WERI-Rb-1 (cell line): ENCODE data around the gene CNTN5.

Experiments used
- DNase-seq: peaks from one replicate; pipeline ENCODE4 v3.0.0-alpha.2; 2020
- H3K27ac ChIP-seq: fragments of 250-450 bp; sonication (Bioruptor Pico); 2 replicates; pipeline ENCODE4 v1.5.1; 2020; ENCODE audit warnings: mild to moderate bottlenecking, moderate library complexity
- H3K27me3 ChIP-seq: fragments of 250-450 bp; sonication (Bioruptor Pico); 2 replicates; pipeline ENCODE4 v1.5.1; 2021; ENCODE audit warnings: mild to moderate bottlenecking, low read depth, moderate library complexity; ENCODE audit not compliant: insufficient read depth, severe bottlenecking
- H3K36me3 ChIP-seq: fragments of 250-450 bp; sonication (Bioruptor Pico); 2 replicates; pipeline ENCODE4 v1.5.1; 2020; ENCODE audit warnings: mild to moderate bottlenecking, moderate library complexity
- H3K4me3 ChIP-seq: 2 replicates; pipeline ENCODE4 v1.5.1; 2011; ENCODE audit warnings: low read depth, mild to moderate bottlenecking, control low read depth, low read length
- H3K9me3 ChIP-seq: fragments of 250-450 bp; sonication (Bioruptor Pico); 2 replicates; pipeline ENCODE4 v1.5.1; 2021; ENCODE audit warnings: mild to moderate bottlenecking, moderate library complexity; ENCODE audit not compliant: severe bottlenecking
- CTCF ChIP-seq: IDR thresholded peaks from 2 replicates; pipeline ENCODE4 v1.5.1; 2011; ENCODE audit warnings: low read depth, mild to moderate bottlenecking, control low read depth, inconsistent platforms, low read length

CNTN5 gene

DNA sequence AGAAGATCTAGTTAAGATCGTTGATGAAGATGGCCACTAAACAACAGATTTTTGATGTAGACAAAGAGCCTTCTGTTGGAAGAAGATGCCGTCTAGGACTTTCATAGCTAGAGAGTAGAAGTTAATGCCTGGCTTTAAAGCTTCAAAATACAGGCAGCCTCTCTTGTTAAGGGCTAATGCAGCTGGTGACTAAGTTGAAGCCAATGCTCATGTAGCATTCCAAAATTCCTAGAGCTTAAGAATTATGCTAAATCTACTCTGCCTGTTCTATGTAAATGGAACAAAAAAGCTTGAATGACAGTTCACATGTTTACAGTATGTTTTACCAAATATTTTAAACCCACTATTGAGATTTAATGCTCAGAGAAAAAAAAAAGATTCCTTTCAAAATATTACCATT lies 492.6 kb downstream of the CNTN5 start:
- no peak overlapping the region for H3K27ac ChIP-seq
- no peaks in the 10 kb centered on the region for H3K36me3 ChIP-seq
- no peaks in the 10 kb centered on the region for H3K9me3 ChIP-seq
- no peak for DNase-seq
- no peak overlapping the region for H3K4me3 ChIP-seq
- H3K27me3 ChIP-seq, result no peaks in the 10 kb centered on the region
- TF ChIP-seq CTCF, result no peak

- Histone ChIP-seq H3K27ac (no peak overlapping the region), H3K4me3 (no peak overlapping the region), H3K36me3 (no peaks in the 10 kb centered on the region), H3K27me3 (no peaks in the 10 kb centered on the region), H3K9me3 (no peaks in the 10 kb centered on the region)
- no peak for TF ChIP-seq CTCF
- no peak for DNase-seq
Measured at GRCh38 chr11:99519095-99519494, 498.3 kb downstream of the CNTN5 start.

GRCh38 chr11:99522467-99523173 lies 501.9 kb downstream of the CNTN5 start:
- Histone ChIP-seq H3K27me3 (no peaks in the 10 kb centered on the region), H3K36me3 (no peaks in the 10 kb centered on the region), H3K4me3 (no peak overlapping the region), H3K9me3 (no peaks in the 10 kb centered on the region), H3K27ac (no peak overlapping the region)
- DNase-seq, result no peak
- TF ChIP-seq CTCF, result no peak

- Histone ChIP-seq H3K27ac (no peak overlapping the region), H3K9me3 (no peaks in the 10 kb centered on the region), H3K27me3 (no peaks in the 10 kb centered on the region), H3K36me3 (no peaks in the 10 kb centered on the region), H3K4me3 (no peak overlapping the region)
- no peak for DNase-seq
- TF ChIP-seq CTCF, result no peak
Measured at GRCh38 chr11:99531468-99531867, 510.7 kb downstream of the CNTN5 start.

DNA sequence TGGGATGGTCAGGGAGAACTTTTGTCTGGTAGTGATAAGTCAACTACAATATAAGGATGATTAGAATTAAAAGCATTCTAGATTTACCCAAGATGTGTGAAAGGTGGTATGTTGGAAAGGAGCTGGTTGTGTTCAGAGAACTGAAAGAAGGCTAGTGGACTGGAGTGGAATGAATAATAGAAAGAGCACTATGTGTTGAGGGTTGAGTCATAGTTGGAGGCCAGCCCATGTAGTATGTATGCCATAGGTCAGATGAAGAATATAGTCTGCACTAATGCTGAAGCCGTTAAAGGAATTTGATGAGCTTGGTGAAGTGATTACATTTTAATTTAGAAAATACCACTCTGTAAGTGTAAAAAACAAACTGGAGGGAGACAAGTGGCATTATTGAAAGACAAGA lies 514.1 kb downstream of the CNTN5 start:
- Histone ChIP-seq H3K27ac (no peak overlapping the region), H3K27me3 (no peaks in the 10 kb centered on the region), H3K4me3 (no peak overlapping the region), H3K36me3 (no peaks in the 10 kb centered on the region), H3K9me3 (no peaks in the 10 kb centered on the region)
- no peak for DNase-seq
- no peak for TF ChIP-seq CTCF

GRCh38 chr11:99535406-99535805 lies 514.7 kb downstream of the CNTN5 start:
- Histone ChIP-seq H3K36me3 (no peaks in the 10 kb centered on the region), H3K9me3 (no peaks in the 10 kb centered on the region), H3K27ac (no peak overlapping the region), H3K27me3 (no peaks in the 10 kb centered on the region), H3K4me3 (no peak overlapping the region)
- no peak for DNase-seq
- no peak for TF ChIP-seq CTCF
